Lung (tissue), 12 donors: ENCODE measurements around the gene TTC7B. TPM values are rescaled to one million over a fixed set of nuclear protein-coding genes. Genes with fewer than 3 reads are reported as not detected.

Experiments
- ATAC-seq: fragments of 200-7000 bp; cut with Tn5 transposase; one replicate; pipeline ENCODE4 v1.9.1; 2020; ENCODE audit warnings: moderate number of reproducible peaks; ENCODE audit not compliant: insufficient read depth, low FRiP score
- DNase-seq, 3 donors: peaks; one replicate each; pipeline ENCODE4 v3.0.0-alpha.2; 2013 to 2017
- H3K27ac ChIP-seq, 2 donors: one replicate each; pipeline ENCODE4 v1.5.1; 2013; ENCODE audit warnings: mild to moderate bottlenecking in 2 of 2, moderate library complexity in 2 of 2, control low read depth in 1 of 2, inconsistent platforms in 1 of 2, low read depth in 1 of 2, low read length in 1 of 2
- H3K27me3 ChIP-seq, 3 donors: one replicate each; pipeline ENCODE4 v1.5.1; 2013; ENCODE audit warnings: low read length in 2 of 3; ENCODE audit not compliant: control insufficient read depth in 3 of 3, insufficient read depth in 3 of 3
- H3K36me3 ChIP-seq, 4 donors: one replicate each; pipeline ENCODE4 v1.5.1; 2013; ENCODE audit warnings: low read length in 4 of 4, mild to moderate bottlenecking in 1 of 4, moderate library complexity in 1 of 4; ENCODE audit not compliant: control insufficient read depth in 4 of 4, insufficient read depth in 4 of 4
- H3K4me1 ChIP-seq, 5 donors: one replicate each; pipeline ENCODE4 v1.5.1; 2013; ENCODE audit warnings: low read length in 5 of 5, mild to moderate bottlenecking in 2 of 5, moderate library complexity in 1 of 5; ENCODE audit not compliant: control insufficient read depth in 5 of 5, insufficient read depth in 5 of 5
- H3K4me3 ChIP-seq: one replicate; pipeline ENCODE4 v1.5.1; 2013; ENCODE audit warnings: mild to moderate bottlenecking, control low read depth, moderate library complexity
- H3K9ac ChIP-seq, 2 donors: one replicate each; pipeline ENCODE4 v1.5.1; 2013; ENCODE audit warnings: low read length in 2 of 2, control low read depth in 1 of 2; ENCODE audit not compliant: insufficient read depth in 1 of 2
- H3K9me3 ChIP-seq, 4 donors: one replicate each; pipeline ENCODE4 v1.5.1; 2013; ENCODE audit warnings: low read length in 3 of 4, mild to moderate bottlenecking in 1 of 4, moderate library complexity in 1 of 4; ENCODE audit not compliant: control insufficient read depth in 4 of 4, insufficient read depth in 3 of 4
- CTCF ChIP-seq: IDR thresholded peaks from 2 replicates; pipeline ENCODE4 v1.5.1; 2012; ENCODE audit warnings: mild to moderate bottlenecking; ENCODE audit errors: control extremely low read depth, extremely low read depth
- WGBS, 2 donors: extraction: QIAGEN DNeasy Blood & Tissue Kit; methylation state at CpG; one replicate each; pipeline ENCODE4 v1.1.7; 2013; 5-methylcytosine and 5-hydroxymethylcytosine counted together
- polyA plus RNA-seq, 2 donors: library from polyadenylated mRNA; stranded (reverse); fragments of 200-250 nt; gene quantifications; one replicate each; pipeline ENCODE4 v1.2.1, GENCODE V29; 2013
- total RNA-seq, 2 donors: library from RNA; depleted of rRNA in 1 of 2; stranded (reverse); fragments of >200 nt in 1 of 2; gene quantifications; one replicate each; pipeline ENCODE4 v1.2.1, GENCODE V29; 2014 to 2021
- donor health status: control.
- donor health status: control.
- donor health status: Bipolar disorder and iron deficiency.
- donor health status: healthy.
- donor health status: DM: yes; HTN: yes; CAD: no.

The TTC7B gene
- total and polyA plus RNA-seq, 4 donors = 11.0 to 39.6 (median 23.0) TPM

- H3K9ac ChIP-seq = peak overlapping the region in 1 of 2 donors; percentile 38
- H3K36me3 ChIP-seq = peaks cover 0 to 13% (median 4%) of the 10 kb centered on the region in 4 donors
- ATAC-seq (peak; percentile 36), DNase-seq (peak; percentile 78 to 96 (median 93))
- WGBS, 2 donors = 78 to 91% methylated on average over 2 of the region's 2 CpGs
- no peak overlapping the region for H3K4me3 ChIP-seq
- no peaks in the 10 kb centered on the region for H3K27me3 ChIP-seq
- peaks cover 0 to 67% (median 45%) of the 10 kb centered on the region in 5 donors for H3K4me1 ChIP-seq
- no peaks in the 10 kb centered on the region for H3K9me3 ChIP-seq
- TF ChIP-seq CTCF = no peak
- peak overlapping the region in 1 of 2 donors; percentile 75 for H3K27ac ChIP-seq
Measured at GRCh38 chr14:90576581-90576980, 239.6 kb downstream of the TTC7B start.

DNA sequence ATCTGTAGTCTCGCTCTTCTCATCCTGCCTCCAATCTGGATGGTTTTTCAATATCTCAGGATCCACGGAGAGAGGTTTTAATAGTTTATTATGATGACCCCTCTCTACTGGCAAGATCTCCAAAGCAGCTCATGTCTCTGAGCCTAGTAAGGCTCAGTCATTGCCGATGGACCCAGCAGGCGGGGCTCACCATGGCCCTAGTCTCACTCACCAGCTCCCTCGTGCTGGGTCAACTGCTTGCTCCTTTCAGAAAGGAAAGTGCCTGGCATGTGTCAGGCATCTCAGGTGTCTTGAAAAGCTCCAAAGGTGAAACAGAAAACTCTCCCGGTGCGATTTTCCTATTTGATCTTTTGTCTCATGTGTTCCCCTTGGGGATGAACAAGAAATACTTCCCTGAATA, 240.4 kb downstream of the TTC7B start:
- H3K27ac ChIP-seq = no peak overlapping the region
- H3K27me3 ChIP-seq = no peaks in the 10 kb centered on the region
- no peak for TF ChIP-seq CTCF
- no peak for ATAC-seq
- H3K4me3 ChIP-seq = no peak overlapping the region
- DNase-seq = no peak
- 95 to 96% methylated on average over 7 of the region's 7 CpGs for WGBS, 2 donors
- no peaks in the 10 kb centered on the region for H3K9me3 ChIP-seq
- H3K4me1 ChIP-seq = peaks cover 0 to 65% (median 44%) of the 10 kb centered on the region in 5 donors
- no peak overlapping the region for H3K9ac ChIP-seq
- H3K36me3 ChIP-seq = peaks cover 0 to 13% (median 6%) of the 10 kb centered on the region in 4 donors

- ATAC-seq (no peak), DNase-seq (no peak)
- no peak overlapping the region for H3K27ac ChIP-seq
- H3K9me3 ChIP-seq = no peaks in the 10 kb centered on the region
- no peak overlapping the region for H3K9ac ChIP-seq
- H3K27me3 ChIP-seq = no peaks in the 10 kb centered on the region
- TF ChIP-seq CTCF = no peak
- WGBS, 2 donors = 90 to 94% methylated on average over 5 of the region's 5 CpGs
- peaks cover 0 to 60% (median 42%) of the 10 kb centered on the region in 5 donors for H3K4me1 ChIP-seq
- H3K36me3 ChIP-seq = peaks cover 0 to 14% (median 6%) of the 10 kb centered on the region in 4 donors
- H3K4me3 ChIP-seq = no peak overlapping the region
Measured at GRCh38 chr14:90575336-90575735, 240.9 kb downstream of the TTC7B start.
